SU-DHL-6 (cell line): ENCODE data around the gene CEP72.

Source experiments
- H2AFZ ChIP-seq: fragments of 200-600 bp; sonication (generic); 2 replicates; pipeline ENCODE4 v1.6.1; 2014; ENCODE audit warnings: low read depth, mild to moderate bottlenecking, moderate library complexity, mixed read lengths, antibody characterized with exemption, low read length; ENCODE audit not compliant: severe bottlenecking
- H3F3A ChIP-seq: fragments of 200-600 bp; shearing (Covaris generic); 2 replicates; pipeline ENCODE4 v1.6.0; 2016; ENCODE audit warnings: antibody characterized with exemption, mild to moderate bottlenecking; ENCODE audit not compliant: insufficient read depth
- H3K27ac ChIP-seq: fragments of 200-600 bp; sonication (generic); 2 replicates; pipeline ENCODE4 v1.5.1; 2016; ENCODE audit warnings: low read depth, mild to moderate bottlenecking, low read length, moderate library complexity, mixed read lengths
- H3K27me3 ChIP-seq: fragments of 200-600 bp; sonication (generic), shearing (Covaris generic); 2 replicates; pipeline ENCODE4 v1.6.0; 2014; ENCODE audit warnings: mild to moderate bottlenecking, low read length
- H3K36me3 ChIP-seq: fragments of 200-600 bp; sonication (generic); 2 replicates; pipeline ENCODE4 v1.6.1; 2014; ENCODE audit warnings: mild to moderate bottlenecking, low read length, mixed read lengths
- H3K4me2 ChIP-seq: fragments of 300-600, 200-600 bp; shearing (Covaris generic), sonication (generic); 2 replicates; pipeline ENCODE4 v1.6.0; 2014; ENCODE audit warnings: low read length, low read depth, mild to moderate bottlenecking; ENCODE audit not compliant: poor library complexity, severe bottlenecking
- H3K4me3 ChIP-seq: fragments of 200-600 bp; sonication (generic); 2 replicates; pipeline ENCODE4 v1.5.1; 2014; ENCODE audit warnings: antibody characterized with exemption, low read length, mild to moderate bottlenecking, mixed read lengths; ENCODE audit not compliant: insufficient read depth, poor library complexity, severe bottlenecking
- H3K79me2 ChIP-seq: fragments of 200-600 bp; sonication (generic); 2 replicates; pipeline ENCODE4 v1.6.1; 2014; ENCODE audit warnings: mild to moderate bottlenecking, low read length, moderate library complexity; ENCODE audit not compliant: insufficient read depth
- H3K9ac ChIP-seq: fragments of 200-600 bp; sonication (generic); 2 replicates; pipeline ENCODE4 v1.7.0; 2014; ENCODE audit warnings: mild to moderate bottlenecking, low read length
- H3K9me2 ChIP-seq: fragments of 200-600 bp; sonication (generic); replicated peaks from 2 replicates; pipeline ENCODE4 v1.6.1; 2014; ENCODE audit warnings: low read length; ENCODE audit not compliant: insufficient read depth
- H3K9me3 ChIP-seq: fragments of 200-600 bp; sonication (generic); 2 replicates; pipeline ENCODE4 v1.6.1; 2014; ENCODE audit warnings: low read length, mixed read lengths; ENCODE audit not compliant: insufficient read depth
- H4K20me1 ChIP-seq: fragments of 200-600 bp; sonication (generic); 2 replicates; pipeline ENCODE4 v1.6.1; 2014; ENCODE audit warnings: low read depth, mild to moderate bottlenecking, antibody characterized with exemption, low read length, moderate library complexity, mixed read lengths
- CTCF ChIP-seq: fragments of 200-600 bp; sonication (generic); IDR thresholded peaks from one replicate; pipeline ENCODE4 v1.5.1; 2017; ENCODE audit warnings: antibody characterized with exemption, mild to moderate bottlenecking, low read length, moderate library complexity; ENCODE audit not compliant: insufficient read depth, poor library complexity, severe bottlenecking
- EZH2phosphoT487 ChIP-seq: fragments of 200-600 bp; sonication (generic), shearing (Covaris generic); conservative IDR thresholded peaks from 2 replicates; pipeline ENCODE4 v1.6.1; 2018; ENCODE audit warnings: mild to moderate bottlenecking, antibody characterized with exemption, low read length, moderate library complexity, mixed read lengths

The CEP72 gene

GRCh38 chr5:573206-573605 is 38.9 kb upstream of the CEP72 start:
- no peaks in the 10 kb centered on the region for H3F3A ChIP-seq
- H3K27ac ChIP-seq = no peak overlapping the region
- no peaks in the 10 kb centered on the region for H3K36me3 ChIP-seq
- H2AFZ ChIP-seq = no peak overlapping the region
- no peak overlapping the region for H3K4me2 ChIP-seq
- H3K9ac ChIP-seq = no peak overlapping the region
- H3K27me3 ChIP-seq = no peaks in the 10 kb centered on the region
- no peaks in the 10 kb centered on the region for H3K9me2 ChIP-seq
- H3K4me3 ChIP-seq = no peak overlapping the region
- no peak for TF ChIP-seq EZH2phosphoT487
- no peak for TF ChIP-seq CTCF
- no peaks in the 10 kb centered on the region for H3K79me2 ChIP-seq
- H4K20me1 ChIP-seq = no peaks in the 10 kb centered on the region
- peaks cover 12% of the 10 kb centered on the region; the same call in 1 of the 2 replicates for H3K9me3 ChIP-seq

DNA sequence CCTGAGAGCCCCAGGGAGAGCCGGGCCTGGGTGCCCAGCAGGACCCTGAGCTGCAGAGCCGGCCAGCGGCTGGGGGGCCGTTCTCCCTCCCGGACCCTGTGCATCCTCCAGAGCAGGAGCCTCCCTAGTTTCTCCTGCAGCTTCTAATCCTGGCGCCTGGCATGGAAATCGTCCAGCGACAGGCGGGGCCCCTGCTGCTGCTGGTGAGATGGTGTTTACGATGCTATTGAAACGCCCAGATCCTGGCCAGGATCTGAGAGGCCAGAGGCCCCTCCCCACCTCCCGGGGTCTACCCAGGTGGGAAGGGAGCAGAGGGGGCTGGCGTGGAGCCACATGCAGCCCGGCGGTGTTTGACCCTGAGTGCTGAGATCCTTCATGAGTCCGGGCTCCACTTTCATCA is 38.2 kb upstream of the CEP72 start:
- Histone ChIP-seq H4K20me1 (no peaks in the 10 kb centered on the region), H3K79me2 (no peaks in the 10 kb centered on the region), H3K27me3 (no peaks in the 10 kb centered on the region), H2AFZ (no peak overlapping the region), H3K9ac (no peak overlapping the region), H3K9me3 (peaks cover 12% of the 10 kb centered on the region; the same call in 1 of the 2 replicates), H3K27ac (no peak overlapping the region), H3F3A (no peaks in the 10 kb centered on the region), H3K4me3 (no peak overlapping the region), H3K36me3 (no peaks in the 10 kb centered on the region), H3K9me2 (no peaks in the 10 kb centered on the region), H3K4me2 (no peak overlapping the region)
- TF ChIP-seq CTCF (no peak), EZH2phosphoT487 (no peak)

- H3K4me2 ChIP-seq = no peak overlapping the region
- TF ChIP-seq CTCF = no peak
- TF ChIP-seq EZH2phosphoT487 = no peak
- no peaks in the 10 kb centered on the region for H3K79me2 ChIP-seq
- no peak overlapping the region for H3K9ac ChIP-seq
- no peak overlapping the region for H2AFZ ChIP-seq
- H4K20me1 ChIP-seq = no peaks in the 10 kb centered on the region
- H3K36me3 ChIP-seq = no peaks in the 10 kb centered on the region
- no peak overlapping the region for H3K4me3 ChIP-seq
- no peaks in the 10 kb centered on the region for H3K27me3 ChIP-seq
- no peak overlapping the region for H3K27ac ChIP-seq
- no peaks in the 10 kb centered on the region for H3F3A ChIP-seq
- peaks cover 12% of the 10 kb centered on the region; the same call in 1 of the 2 replicates for H3K9me3 ChIP-seq
- no peaks in the 10 kb centered on the region for H3K9me2 ChIP-seq
Observed at GRCh38 chr5:574906-575305, 37.2 kb upstream of the CEP72 start.
